ENCODE results near the gene PACSIN2. TPM values are rescaled to one million over a fixed set of nuclear protein-coding genes. Genes with fewer than 3 reads are reported as not detected.

Gene PACSIN2
- total RNA-seq, 3 donors from 2014 or later: 43.8 to 82.7 (median 72.4) TPM

- TF ChIP-seq POLR2AphosphoS5 (IDR thresholded peaks at IDR 0.05) (peak in 2 of 3 donors; percentile 37 to 53), CTCF (IDR thresholded peaks at IDR 0.05) (no peak), POLR2A (IDR thresholded peaks at IDR 0.05) (no peak)
- peak; percentile 81 to 83 for DNase-seq (ENCODE audit: low spot score in 2 of 2)
Observed at GRCh38 chr22:42947211-42947990, 67.5 kb downstream of the PACSIN2 start.

GRCh38 chr22:42946546-42947198 is 68.3 kb downstream of the PACSIN2 start:
- Histone ChIP-seq H3K36me3 (no peaks in the 10 kb centered on the region), H3K9me3 (no peaks in the 10 kb centered on the region), H3K27ac (peak overlapping the region; percentile 93 to 94), H3K4me1 (peaks cover 0 to 32% of the 10 kb centered on the region in 2 donors), H3K27me3 (no peaks in the 10 kb centered on the region), H3K4me3 (peak overlapping the region in 2 of 3 donors; percentile 8 to 20)
- intact Hi-C loops (cut with DNase I; ENCODE audit: low total_unique reads): no loop called here
- TF ChIP-seq POLR2A (IDR thresholded peaks at IDR 0.05): no peak
- TF ChIP-seq POLR2AphosphoS5 (IDR thresholded peaks at IDR 0.05): no peak
- no peak for TF ChIP-seq CTCF (IDR thresholded peaks at IDR 0.05)
- DNase-seq (ENCODE audit: low spot score in 2 of 2): no peak

More at GRCh38 chr22:42947211-42947990, 67.5 kb downstream of the PACSIN2 start:
- peak overlapping the region; percentile 93 to 94 for H3K27ac ChIP-seq
- peak overlapping the region in 1 of 3 donors; percentile 7 for H3K4me3 ChIP-seq
- H3K27me3 ChIP-seq: no peaks in the 10 kb centered on the region
- no peaks in the 10 kb centered on the region for H3K9me3 ChIP-seq
- H3K36me3 ChIP-seq: no peaks in the 10 kb centered on the region
- H3K4me1 ChIP-seq: peaks cover 0 to 32% of the 10 kb centered on the region in 2 donors
- intact Hi-C loops (cut with DNase I; ENCODE audit: low total_unique reads): no loop called here

- Histone ChIP-seq H3K27ac (peak overlapping the region; percentile 93 to 94), H3K36me3 (no peaks in the 10 kb centered on the region), H3K9me3 (no peaks in the 10 kb centered on the region), H3K27me3 (no peaks in the 10 kb centered on the region), H3K4me3 (no peak overlapping the region), H3K4me1 (peaks cover 0 to 32% of the 10 kb centered on the region in 2 donors)
- peak in 1 of 2 donors; percentile 45 for DNase-seq (ENCODE audit: low spot score in 2 of 2)
- intact Hi-C loops (cut with DNase I; ENCODE audit: low total_unique reads): no loop called here
- TF ChIP-seq POLR2A (IDR thresholded peaks at IDR 0.05) (no peak), POLR2AphosphoS5 (IDR thresholded peaks at IDR 0.05) (no peak), CTCF (IDR thresholded peaks at IDR 0.05) (no peak)
Observed at GRCh38 chr22:42945736-42946135, 69.2 kb downstream of the PACSIN2 start.

GRCh38 chr22:42945027-42945426 is 69.9 kb downstream of the PACSIN2 start:
- intact Hi-C loops (cut with DNase I; ENCODE audit: low total_unique reads): no loop called here
- Histone ChIP-seq H3K36me3 (no peaks in the 10 kb centered on the region), H3K27me3 (no peaks in the 10 kb centered on the region), H3K27ac (peak overlapping the region; percentile 93 to 94), H3K4me1 (peaks cover 5 to 33% of the 10 kb centered on the region in 2 donors), H3K4me3 (no peak overlapping the region), H3K9me3 (no peaks in the 10 kb centered on the region)
- no peak for DNase-seq (ENCODE audit: low spot score in 2 of 2)
- TF ChIP-seq POLR2AphosphoS5 (IDR thresholded peaks at IDR 0.05) (no peak), POLR2A (IDR thresholded peaks at IDR 0.05) (no peak), CTCF (IDR thresholded peaks at IDR 0.05) (no peak)

GRCh38 chr22:42944409-42944808 is 70.5 kb downstream of the PACSIN2 start:
- H3K4me1 ChIP-seq: peaks cover 11 to 39% of the 10 kb centered on the region in 2 donors
- intact Hi-C loops (cut with DNase I; ENCODE audit: low total_unique reads): no loop called here

More at GRCh38 chr22:42944409-42944808, 70.5 kb downstream of the PACSIN2 start:
- Histone ChIP-seq H3K27ac (peak overlapping the region; percentile 93 to 94), H3K9me3 (no peaks in the 10 kb centered on the region), H3K27me3 (no peaks in the 10 kb centered on the region), H3K4me3 (no peak overlapping the region), H3K36me3 (no peaks in the 10 kb centered on the region)
- no peak for TF ChIP-seq POLR2A (IDR thresholded peaks at IDR 0.05)
- TF ChIP-seq POLR2AphosphoS5 (IDR thresholded peaks at IDR 0.05): no peak
- TF ChIP-seq CTCF (IDR thresholded peaks at IDR 0.05): no peak
- no peak for DNase-seq (ENCODE audit: low spot score in 2 of 2)

Measured in breast epithelium (tissue), 4 donors.